K562 (cell line): ENCODE results near the gene GZF1. TPM values are rescaled to one million over a fixed set of nuclear protein-coding genes. Genes with fewer than 3 reads are reported as not detected.
A peak's percentile ranks its signal among the peaks of the same experiment; 100 is the strongest.

Source experiments
- BCLAF1 ChIP-seq, 2 experiments: fragments of 450-650 bp in 1 of 2; IDR thresholded peaks; 2 replicates each; pipeline ENCODE4 v1.6.1; 2011 to 2017; ENCODE audit warnings: low read depth in 2 of 2, antibody characterized with exemption in 1 of 2, borderline replicate concordance in 1 of 2, low read length in 1 of 2, mild to moderate bottlenecking in 1 of 2, mixed read lengths in 1 of 2; ENCODE audit not compliant: control insufficient read depth in 1 of 2
- CHD2 ChIP-seq: IDR thresholded peaks from 2 replicates; pipeline ENCODE4 v1.6.1; 2011; ENCODE audit warnings: low read depth, low read length
- E2F5 ChIP-seq: sonication (generic); formaldehyde crosslinking; IDR thresholded peaks from 2 replicates; pipeline ENCODE4 v1.8.0; 2022; ENCODE audit warnings: mild to moderate bottlenecking, missing genetic modification reagents
- FOXM1 ChIP-seq, 2 experiments: fragments of 450-650 bp in 1 of 2; sonication (generic) in 1 of 2; formaldehyde crosslinking in 1 of 2; IDR thresholded peaks; 2 replicates each; pipeline versions ENCODE4 v1.6.1 to v1.9.0; 2017 to 2022; ENCODE audit warnings: low read depth in 2 of 2, mild to moderate bottlenecking in 2 of 2, missing genetic modification reagents in 1 of 2, moderate library complexity in 1 of 2
- MXI1 ChIP-seq: IDR thresholded peaks from 2 replicates; pipeline ENCODE4 v1.6.1; 2011; ENCODE audit warnings: low read depth, mild to moderate bottlenecking, improper control_type of control experiment, low read length
- OTX1 ChIP-seq: fragments of 450-650 bp; formaldehyde crosslinking; IDR thresholded peaks from 2 replicates; pipeline ENCODE4 v1.4.0; 2022; ENCODE audit warnings: mild to moderate bottlenecking
- SIN3A ChIP-seq, 2 experiments: fragments of 150-350 bp in 1 of 2; IDR thresholded peaks; 2 replicates each; pipeline ENCODE4 v1.6.1; 2011 to 2016; ENCODE audit warnings: borderline replicate concordance in 2 of 2, low read depth in 2 of 2, low read length in 2 of 2, mild to moderate bottlenecking in 2 of 2, moderate library complexity in 2 of 2; ENCODE audit not compliant: control insufficient read depth in 1 of 2
- SIN3B ChIP-seq: fragments of 450-650 bp; IDR thresholded peaks from 2 replicates; pipeline ENCODE4 v1.6.1; 2017; ENCODE audit warnings: low read depth, mild to moderate bottlenecking, moderate library complexity
- TCF15 ChIP-seq: fragments of 250-450 bp; sonication (Bioruptor Pico); IDR thresholded peaks from 2 replicates; pipeline ENCODE4 v1.8.0; 2022; ENCODE audit warnings: moderate library complexity, mild to moderate bottlenecking, inconsistent platforms
- ZC3H4 ChIP-seq: sonication (generic); formaldehyde crosslinking; IDR thresholded peaks from 2 replicates; pipeline ENCODE4 v1.9.0; 2021; ENCODE audit warnings: missing genetic modification reagents, borderline replicate concordance
- ZFPM2 ChIP-seq: fragments of 250-450 bp; sonication (Bioruptor Pico); IDR thresholded peaks from 2 replicates; pipeline ENCODE4 v1.5.1; 2022; ENCODE audit warnings: mild to moderate bottlenecking
- ZNF232 ChIP-seq: sonication (generic); formaldehyde crosslinking; IDR thresholded peaks from 2 replicates; pipeline ENCODE4 v1.8.0; 2022; ENCODE audit warnings: mild to moderate bottlenecking, missing genetic modification reagents
- ZNF280B ChIP-seq: fragments of 250-450 bp; sonication (Bioruptor Pico); IDR thresholded peaks from 2 replicates; pipeline ENCODE4 v1.5.1; 2021; ENCODE audit warnings: mild to moderate bottlenecking
- ZNF311 ChIP-seq: fragments of 250-450 bp; sonication (Bioruptor Pico); IDR thresholded peaks from 2 replicates; pipeline ENCODE4 v1.4.0; 2020; ENCODE audit warnings: mild to moderate bottlenecking, moderate library complexity
- ZNF395 ChIP-seq: fragments of 200-800 bp; sonication (Bioruptor generic); IDR thresholded peaks from 2 replicates; pipeline ENCODE4 v1.6.1; 2017; ENCODE audit warnings: missing genetic modification characterization, missing compliant biosample characterization
- ZNF398 ChIP-seq: fragments of 250-450 bp; sonication (Bioruptor Pico); IDR thresholded peaks from 2 replicates; pipeline ENCODE4 v1.8.0; 2021; ENCODE audit warnings: moderate library complexity, mild to moderate bottlenecking, inconsistent platforms
- polyA plus RNA-seq, 8 experiments: library from polyadenylated mRNA; depleted of rRNA in 4 of 8; stranded (reverse) in 5 of 8; unstranded in 3 of 8; fragments of >200 nt; fragmentation: Nextera tagmentation in 2 of 8; fragmentation: Illumina TruSeq in 1 of 8; extraction: Ambion mirVana in 2 of 8; extraction: Trizol in 1 of 8; gene quantifications; 2 replicates each; pipeline versions ENCODE4 v1.2.1 to v1.2.3, GENCODE V29; 2011 to 2014; ENCODE audit warnings: inconsistent platforms in 1 of 8, missing spikeins in 1 of 8
- total RNA-seq, 7 experiments: library from RNA; depleted of rRNA in 6 of 7; stranded (reverse); fragments of >200 nt in 6 of 7; fragmentation: Illumina TruSeq in 2 of 7; extraction: Trizol in 2 of 7; gene quantifications; 2 replicates each; pipeline versions ENCODE4 v1.2.1 to v1.2.3, GENCODE V29; 2011 to 2021; ENCODE audit warnings: low replicate concordance in 1 of 7

GZF1 gene
- total and polyA plus RNA-seq, 9 of the 15 experiments (the other 6 are each of a cell fraction or from before 2014, with no cell fraction given): 1.2 to 15.7 (median 7.4) TPM

GRCh38 chr20:23361476-23362391, at the start of gene GZF1 (continued):
- TF ChIP-seq BCLAF1 (IDR thresholded peaks at IDR 0.05; ENCODE audit: borderline replicate concordance in 1 of 2, control insufficient read depth in 1 of 2, low read depth in 2 of 2, low read length in 1 of 2): no peak
- TF ChIP-seq TCF15 (CRISPR knock-in tag): no peak
- TF ChIP-seq ZFPM2 (CRISPR knock-in tag): no peak
- no peak for TF ChIP-seq FOXM1 (IDR thresholded peaks at IDR 0.05; ENCODE audit: low read depth)
- no peak for TF ChIP-seq FOXM1 (CRISPR knock-in tag; IDR thresholded peaks at IDR 0.05; ENCODE audit: low read depth)
- peak; percentile 70 to 83; a peak in 2 of 4 replicates for TF ChIP-seq SIN3A (IDR thresholded peaks at IDR 0.05; ENCODE audit: borderline replicate concordance in 2 of 2, control insufficient read depth in 1 of 2, low read depth in 2 of 2, low read length in 2 of 2)
- no peak for TF ChIP-seq ZNF280B (CRISPR knock-in tag)
- no peak for TF ChIP-seq E2F5 (CRISPR knock-in tag)
- TF ChIP-seq CHD2: no peak
- TF ChIP-seq ZNF395 (CRISPR knock-in tag): no peak
- TF ChIP-seq MXI1: no peak
- TF ChIP-seq SIN3B: peak; percentile 67; the same call in 1 of the 2 replicates
- no peak for TF ChIP-seq ZNF311 (CRISPR knock-in tag)
- no peak for TF ChIP-seq ZNF232 (CRISPR knock-in tag)
- TF ChIP-seq ZNF398 (CRISPR knock-in tag): no peak
- no peak for TF ChIP-seq ZC3H4 (CRISPR knock-in tag)
- TF ChIP-seq OTX1 (CRISPR knock-in tag): no peak
